Inflammatory macrophage (primary cell): ENCODE measurements around the gene ZNF93.
"Not testable (repeated sequence)": the region's sequence is repeated elsewhere in the genome, so short reads cannot be mapped to it uniquely, and the experiment has no call there.

Source experiments
- DNase-seq, 2 donors: peaks; one replicate each; pipeline ENCODE4 v3.0.0-alpha.2; 2020 to 2022

ZNF93 gene

DNA sequence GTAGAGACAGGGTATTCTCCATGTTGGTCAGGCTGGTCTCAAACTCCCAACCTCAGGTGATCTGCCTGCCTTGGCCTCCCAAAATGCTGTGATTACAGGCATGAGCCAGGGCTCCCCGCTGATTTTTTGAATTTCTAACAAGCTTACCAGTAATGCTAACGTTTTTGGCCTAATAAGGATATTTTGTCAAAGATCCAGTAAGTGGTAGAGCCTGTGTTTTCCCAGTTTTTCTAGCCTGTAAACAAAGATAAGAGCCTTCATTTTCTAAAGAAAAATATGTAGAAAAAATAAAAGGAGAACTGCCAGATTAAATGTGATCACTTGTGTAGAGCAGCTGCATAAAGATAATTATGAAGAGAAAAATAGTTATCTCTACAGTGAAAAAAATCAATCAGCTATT is 37.7 kb downstream of the ZNF93 start:
- DNase-seq, result no peak

DNA sequence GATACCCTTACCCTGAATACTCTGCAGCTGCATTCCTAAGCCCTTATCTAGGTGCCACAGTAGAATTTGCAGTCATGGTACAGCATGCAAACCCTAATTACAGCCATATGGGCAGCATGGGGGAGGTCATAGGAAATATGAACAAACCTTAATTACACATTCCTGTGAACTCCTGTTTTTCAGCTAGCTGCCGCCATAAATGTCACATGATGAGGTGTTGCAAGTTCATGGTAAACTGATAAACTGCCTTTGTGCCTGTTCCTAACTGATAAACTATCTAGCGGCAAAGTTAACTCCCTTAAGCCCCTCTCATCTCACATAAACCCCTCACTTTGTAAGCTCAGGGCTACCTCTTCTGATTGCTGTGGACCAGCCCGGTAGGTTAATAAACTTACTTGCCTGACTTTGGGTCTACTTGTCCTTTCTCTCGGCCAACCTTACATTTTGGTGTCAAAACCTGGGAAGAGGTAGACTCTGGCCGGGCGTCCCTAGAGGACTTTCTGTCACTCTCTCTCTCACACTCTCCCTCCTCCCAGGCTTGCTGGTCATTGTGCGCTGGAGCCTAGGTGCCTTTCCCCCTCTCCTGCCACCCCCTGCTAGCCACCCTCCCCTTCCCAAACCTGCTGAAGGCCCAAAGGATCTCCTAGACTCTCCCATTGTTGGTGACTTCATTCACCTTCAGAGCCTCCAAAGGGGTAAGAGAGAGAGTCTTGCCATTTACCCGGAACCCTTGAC is 43.3 kb downstream of the ZNF93 start:
- DNase-seq, result no peak

GRCh38 chr19:19944583-19944880 is 43.8 kb downstream of the ZNF93 start:
- DNase-seq, result no peak

GRCh38 chr19:19946226-19946625 is 45.5 kb downstream of the ZNF93 start:
- no peak for DNase-seq

DNA sequence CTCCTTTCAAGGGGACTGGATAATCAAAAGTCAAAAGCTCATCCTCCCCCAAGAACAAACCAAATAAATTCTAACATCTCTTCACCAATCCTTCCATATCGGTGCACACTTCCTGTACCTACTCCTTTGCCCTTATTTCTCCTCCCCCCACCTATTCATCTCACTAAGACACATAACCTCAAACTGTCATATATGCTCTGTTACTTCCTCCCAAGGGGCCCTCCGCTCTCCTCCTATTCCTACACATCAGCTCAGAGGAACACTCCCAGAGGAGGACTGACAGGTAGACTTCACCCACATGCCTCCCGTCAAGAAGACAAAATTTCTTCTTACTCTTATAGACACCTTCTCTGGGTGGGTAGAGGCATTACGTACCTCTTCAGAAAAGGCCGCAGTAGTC is 48.1 kb downstream of the ZNF93 start:
- DNase-seq, result no peak

DNA sequence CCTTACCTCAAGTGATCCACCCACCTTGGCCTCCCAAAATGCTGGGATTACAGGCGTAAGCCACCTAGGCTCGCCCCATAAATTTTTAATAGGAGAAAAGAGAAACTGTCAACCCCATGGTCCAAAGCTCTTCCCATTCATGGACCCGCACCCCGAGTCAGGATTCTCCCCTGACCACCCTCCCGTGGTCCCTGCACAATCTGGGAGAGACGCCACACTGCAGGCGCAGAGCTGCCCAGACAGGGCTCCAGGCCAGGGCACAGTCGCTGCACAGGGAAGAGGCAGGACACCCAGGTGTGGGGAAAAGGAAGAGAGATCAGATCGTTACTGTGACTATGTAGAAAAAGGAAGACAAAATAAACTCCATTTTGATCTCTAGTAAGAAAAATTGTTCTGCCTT is 54.5 kb downstream of the ZNF93 start:
- no peak for DNase-seq

- no peak for DNase-seq
These were observed 55.8 kb downstream of the ZNF93 start for GRCh38 chr19:19956434-19957075.

DNA sequence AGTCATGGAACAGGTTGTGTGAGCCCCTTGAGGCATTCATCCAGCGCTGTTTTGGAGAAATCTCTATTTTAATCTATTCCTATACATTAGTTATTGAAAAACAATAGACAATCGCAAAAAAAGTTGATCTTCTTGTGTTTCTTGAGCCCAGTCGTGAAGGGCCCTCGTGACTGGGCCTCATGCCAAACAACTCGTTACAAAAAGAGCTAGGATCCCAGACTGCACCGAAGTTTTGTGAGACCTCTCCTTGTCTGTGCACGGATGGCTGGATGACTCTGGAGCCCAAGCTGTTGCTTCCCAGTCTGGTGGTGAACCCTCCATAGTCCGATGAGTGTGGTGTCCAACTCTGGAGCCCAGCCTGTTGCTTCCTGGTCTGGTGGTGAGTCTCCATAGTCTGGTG is 57.0 kb downstream of the ZNF93 start:
- not testable (repeated sequence) for DNase-seq

- peak; percentile 52 to 63 for DNase-seq
These were observed 58.5 kb downstream of the ZNF93 start for GRCh38 chr19:19959151-19959799.

GRCh38 chr19:19964416-19964815 is 63.7 kb downstream of the ZNF93 start:
- no peak for DNase-seq

GRCh38 chr19:19966126-19966525 is 65.4 kb downstream of the ZNF93 start:
- DNase-seq, result not testable (repeated sequence)

DNA sequence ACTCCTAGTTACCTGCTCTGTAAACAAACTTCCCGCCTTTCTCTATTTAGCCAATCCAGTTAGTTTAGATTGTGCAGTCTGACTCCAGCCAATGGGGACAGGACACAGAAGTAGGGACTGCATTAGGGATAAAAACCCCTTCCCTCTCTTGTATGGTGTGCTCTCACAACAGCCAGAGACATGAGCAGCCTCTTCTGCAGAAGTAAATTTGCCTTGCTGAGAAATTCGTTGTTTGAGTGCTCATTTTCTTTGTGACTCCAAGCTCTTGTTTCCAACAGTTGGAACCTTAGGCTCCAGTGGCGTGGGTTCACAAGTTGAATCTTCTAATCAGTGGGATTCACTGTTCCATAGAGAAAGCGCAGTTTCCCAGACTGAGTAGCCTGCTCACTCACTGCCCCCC is 66.1 kb downstream of the ZNF93 start:
- DNase-seq, result no peak
